ENCODE measurements around the gene ZBTB38. TPM values are rescaled to one million over a fixed set of nuclear protein-coding genes. Genes with fewer than 3 reads are reported as not detected.

ZBTB38 gene
- total RNA-seq, 4 donors from 2014 or later = 183 to 225 (median 203) TPM

DNA sequence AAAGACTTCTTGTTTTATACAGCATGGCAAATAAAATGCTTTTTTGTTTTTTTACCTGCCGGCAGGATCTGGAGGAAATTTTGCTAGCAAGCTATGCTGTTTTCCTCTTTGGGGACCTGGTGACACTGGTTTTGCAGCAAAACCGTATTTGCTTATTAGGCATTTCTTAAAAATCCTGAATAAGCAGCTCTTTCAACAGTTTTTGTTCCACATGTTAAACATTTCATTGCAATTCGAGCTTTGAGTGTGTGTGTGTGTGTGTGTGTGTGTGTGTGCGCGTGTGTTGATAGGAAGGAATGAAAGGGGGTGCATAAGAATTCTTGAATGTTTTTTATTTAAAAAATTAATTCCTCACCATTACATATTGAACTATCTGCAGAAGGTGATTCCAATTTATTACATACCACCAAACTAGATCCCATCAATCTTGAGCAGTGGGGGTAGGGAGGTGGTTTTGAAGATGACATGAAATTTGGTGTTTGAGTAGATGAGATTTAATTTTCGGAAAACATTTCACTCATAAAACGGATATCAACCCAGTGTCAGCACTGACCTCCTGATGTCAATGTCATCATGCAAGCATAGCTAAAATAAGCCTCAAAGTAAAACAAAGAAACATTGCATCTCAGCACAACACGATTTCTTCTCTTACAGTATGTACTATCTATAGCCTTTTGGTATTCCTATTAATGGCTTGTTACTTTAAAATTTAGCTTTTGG, 17.3 kb downstream of the ZBTB38 start:
- Histone ChIP-seq H3K4me3 (peak overlapping the region; percentile 9 to 29), H3K27ac (peak overlapping the region in 1 of 4 donors; percentile 61), H3K4me1 (peaks cover 0 to 55% (median 6%) of the 10 kb centered on the region in 3 donors), H3K27me3 (no peaks in the 10 kb centered on the region), H3K36me3 (peaks cover 0 to 13% of the 10 kb centered on the region in 2 donors), H3K9me3 (no peaks in the 10 kb centered on the region)
- 52 to 59% methylated on average over 8 of the region's 8 CpGs for WGBS, 2 donors (ENCODE audit: low coverage in 1 of 2)
- TF ChIP-seq CTCF (IDR thresholded peaks at IDR 0.05) (no peak), POLR2AphosphoS5 (IDR thresholded peaks at IDR 0.05) (no peak), EP300 (IDR thresholded peaks at IDR 0.05) (no peak), POLR2A (IDR thresholded peaks at IDR 0.05) (no peak)
- no peak for ATAC-seq

GRCh38 chr3:141386126-141386488, 17.8 kb downstream of the ZBTB38 start:
- Histone ChIP-seq H3K36me3 (peaks cover 0 to 7% of the 10 kb centered on the region in 2 donors), H3K27ac (peak overlapping the region in 3 of 4 donors; percentile 3 to 61 (median 12)), H3K9me3 (no peaks in the 10 kb centered on the region), H3K4me3 (peak overlapping the region; percentile 9 to 29), H3K4me1 (peaks cover 0 to 55% (median 6%) of the 10 kb centered on the region in 3 donors), H3K27me3 (no peaks in the 10 kb centered on the region)
- ATAC-seq = no peak
- 28 to 52% methylated on average over 5 to 6 of the region's 6 CpGs for WGBS, 2 donors (ENCODE audit: low coverage in 1 of 2)
- TF ChIP-seq POLR2AphosphoS5 (IDR thresholded peaks at IDR 0.05) = no peak
- TF ChIP-seq EP300 (IDR thresholded peaks at IDR 0.05) = no peak
- no peak for TF ChIP-seq POLR2A (IDR thresholded peaks at IDR 0.05)
- no peak for TF ChIP-seq CTCF (IDR thresholded peaks at IDR 0.05)

DNA sequence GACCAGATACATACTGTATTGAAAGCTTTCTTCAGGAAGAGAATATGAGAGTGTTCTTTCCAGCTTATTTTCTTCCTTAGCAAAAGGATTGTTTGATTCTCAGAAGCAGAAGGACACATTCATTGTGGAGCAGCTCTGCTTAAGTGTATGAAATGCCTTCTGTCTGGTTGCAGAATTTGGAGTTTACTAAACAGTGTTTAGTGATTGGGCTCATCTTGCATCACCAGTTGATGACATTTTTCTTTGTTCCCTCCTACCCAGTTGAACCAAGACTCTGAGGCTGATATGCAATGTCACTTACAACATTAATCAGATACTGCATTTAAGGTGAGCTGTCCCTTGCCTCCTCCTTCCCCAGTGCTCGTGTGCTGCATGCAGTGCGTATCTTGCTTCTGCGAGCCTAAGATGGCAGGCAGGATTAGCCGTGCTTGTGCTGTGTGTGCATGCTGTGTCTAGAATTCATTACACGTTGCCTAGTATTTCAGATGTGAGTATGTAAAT, 18.4 kb downstream of the ZBTB38 start:
- H3K27ac ChIP-seq = peak overlapping the region; percentile 3 to 61 (median 26)
- TF ChIP-seq POLR2A (IDR thresholded peaks at IDR 0.05) (no peak), EP300 (IDR thresholded peaks at IDR 0.05) (no peak), POLR2AphosphoS5 (IDR thresholded peaks at IDR 0.05) (no peak), CTCF (IDR thresholded peaks at IDR 0.05) (no peak)
- WGBS, 2 donors (ENCODE audit: low coverage in 1 of 2) = 21 to 48% methylated on average over 5 of the region's 5 CpGs
- ATAC-seq = no peak
- H3K4me3 ChIP-seq = peak overlapping the region; percentile 9 to 29
- no peaks in the 10 kb centered on the region for H3K27me3 ChIP-seq
- H3K36me3 ChIP-seq = peaks cover 0 to 2% of the 10 kb centered on the region in 2 donors
- H3K4me1 ChIP-seq = peaks cover 0 to 55% (median 6%) of the 10 kb centered on the region in 3 donors
- H3K9me3 ChIP-seq = no peaks in the 10 kb centered on the region

DNA sequence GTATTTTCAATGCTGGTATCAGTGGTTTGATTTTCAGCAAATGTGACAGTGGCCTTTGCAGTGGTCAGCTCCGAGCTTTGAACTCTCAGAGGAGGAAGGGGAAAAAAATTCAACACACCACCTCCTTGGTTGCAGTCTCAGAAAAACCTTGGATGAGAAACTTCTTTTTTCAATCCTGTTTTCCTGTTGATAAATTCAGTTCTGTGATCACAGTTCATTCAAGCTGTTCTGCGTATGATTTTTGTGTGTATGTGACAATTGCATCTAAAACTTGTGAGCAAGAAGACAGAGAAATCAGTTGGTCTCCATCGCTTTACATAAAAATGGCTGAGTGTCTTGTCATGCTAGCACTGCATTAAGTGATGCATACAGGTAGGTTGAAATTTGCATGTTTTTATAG, 19.2 kb downstream of the ZBTB38 start:
- peaks cover 0 to 62% (median 6%) of the 10 kb centered on the region in 3 donors for H3K4me1 ChIP-seq
- ATAC-seq = no peak
- H3K27ac ChIP-seq = peak overlapping the region in 1 of 4 donors; percentile 61
- 64 to 83% methylated on average over 2 to 3 of the region's 3 CpGs for WGBS, 2 donors (ENCODE audit: low coverage in 1 of 2)
- no peaks in the 10 kb centered on the region for H3K9me3 ChIP-seq
- no peak overlapping the region for H3K4me3 ChIP-seq
- H3K36me3 ChIP-seq = no peaks in the 10 kb centered on the region
- TF ChIP-seq EP300 (IDR thresholded peaks at IDR 0.05) (no peak), POLR2A (IDR thresholded peaks at IDR 0.05) (no peak), CTCF (IDR thresholded peaks at IDR 0.05) (no peak), POLR2AphosphoS5 (IDR thresholded peaks at IDR 0.05) (no peak)
- H3K27me3 ChIP-seq = no peaks in the 10 kb centered on the region

GRCh38 chr3:141388395-141388794, 20.1 kb downstream of the ZBTB38 start:
- Histone ChIP-seq H3K36me3 (no peaks in the 10 kb centered on the region), H3K27ac (peak overlapping the region in 2 of 4 donors; percentile 21 to 46), H3K27me3 (no peaks in the 10 kb centered on the region), H3K4me3 (peak overlapping the region; percentile 11 to 27), H3K9me3 (no peaks in the 10 kb centered on the region), H3K4me1 (peaks cover 0 to 65% (median 4%) of the 10 kb centered on the region in 3 donors)
- ATAC-seq = no peak
- WGBS, 2 donors (ENCODE audit: low coverage in 1 of 2) = 43 to 52% methylated on average over 3 of the region's 3 CpGs
- TF ChIP-seq POLR2A (IDR thresholded peaks at IDR 0.05) (no peak), CTCF (IDR thresholded peaks at IDR 0.05) (no peak), POLR2AphosphoS5 (IDR thresholded peaks at IDR 0.05) (no peak), EP300 (IDR thresholded peaks at IDR 0.05) (no peak)
